GM18511 (cell line): Measurements from ENCODE around the gene CEBPA.

ENCODE experiments used
- ATAC-seq: cut with Tn5 transposase; IDR thresholded peaks from one replicate; pipeline ENCODE4 v1.9.1; 2021; ENCODE audit warnings: mild to moderate bottlenecking, moderate library complexity; ENCODE audit not compliant: unreplicated experiment

Gene CEBPA

GRCh38 chr19:33302175-33302973 lies at the start of gene CEBPA:
CEBPA (minus strand) TSS chr19:33302534; CDS start chr19:33302414, 120 bp downstream.
- peak; percentile 91 for ATAC-seq

- no peak for ATAC-seq
Measured at GRCh38 chr19:33350538-33351309, 48.4 kb upstream of the CEBPA start.

- ATAC-seq, result no peak
Measured at GRCh38 chr19:33349319-33350289, 47.3 kb upstream of the CEBPA start.

- ATAC-seq, result no peak
Measured at GRCh38 chr19:33348301-33349010, 46.1 kb upstream of the CEBPA start.

GRCh38 chr19:33347300-33347699 lies 45.0 kb upstream of the CEBPA start:
- no peak for ATAC-seq

GRCh38 chr19:33346665-33347064 lies 44.3 kb upstream of the CEBPA start:
- no peak for ATAC-seq

GRCh38 chr19:33345163-33345562 lies 42.8 kb upstream of the CEBPA start:
- no peak for ATAC-seq

GRCh38 chr19:33344573-33344925 lies 42.2 kb upstream of the CEBPA start:
- no peak for ATAC-seq

- ATAC-seq, result no peak
Measured at GRCh38 chr19:33343859-33344572, 41.7 kb upstream of the CEBPA start.

GRCh38 chr19:33343301-33343700 lies 41.0 kb upstream of the CEBPA start:
- ATAC-seq, result no peak

- ATAC-seq, result no peak
Measured at GRCh38 chr19:33340991-33341390, 38.7 kb upstream of the CEBPA start.

- no peak for ATAC-seq
Measured at GRCh38 chr19:33339016-33339984, 37.0 kb upstream of the CEBPA start.

- no peak for ATAC-seq
Measured at GRCh38 chr19:33335446-33335845, 33.1 kb upstream of the CEBPA start.

GRCh38 chr19:33334271-33334670 lies 31.9 kb upstream of the CEBPA start:
- no peak for ATAC-seq

- no peak for ATAC-seq
Measured at GRCh38 chr19:33333642-33334041, 31.3 kb upstream of the CEBPA start.

GRCh38 chr19:33333151-33333550 lies 30.8 kb upstream of the CEBPA start:
- ATAC-seq, result no peak

- no peak for ATAC-seq
Measured at GRCh38 chr19:33332248-33332647, 29.9 kb upstream of the CEBPA start.

- no peak for ATAC-seq
Measured at GRCh38 chr19:33329736-33330135, 27.4 kb upstream of the CEBPA start.

GRCh38 chr19:33329060-33329459 lies 26.7 kb upstream of the CEBPA start:
- ATAC-seq, result no peak
